Mammary microvascular endothelial cell (primary cell): ENCODE data around the gene KRTAP5-7. TPM values are rescaled to one million over a fixed set of nuclear protein-coding genes. Genes with fewer than 3 reads are reported as not detected.

Experiments
- total RNA-seq: library from RNA; depleted of rRNA; stranded (reverse); fragments of >200 nt; gene quantifications from 2 replicates; pipeline ENCODE4 v1.2.3, GENCODE V29; 2015

The KRTAP5-7 gene, protein sequence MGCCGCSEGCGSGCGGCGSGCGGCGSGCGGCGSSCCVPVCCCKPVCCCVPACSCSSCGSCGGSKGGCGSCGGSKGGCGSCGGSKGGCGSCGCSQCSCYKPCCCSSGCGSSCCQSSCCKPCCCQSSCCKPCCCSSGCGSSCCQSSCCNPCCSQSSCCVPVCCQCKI
- not detected in 2 replicates for total RNA-seq

DNA sequence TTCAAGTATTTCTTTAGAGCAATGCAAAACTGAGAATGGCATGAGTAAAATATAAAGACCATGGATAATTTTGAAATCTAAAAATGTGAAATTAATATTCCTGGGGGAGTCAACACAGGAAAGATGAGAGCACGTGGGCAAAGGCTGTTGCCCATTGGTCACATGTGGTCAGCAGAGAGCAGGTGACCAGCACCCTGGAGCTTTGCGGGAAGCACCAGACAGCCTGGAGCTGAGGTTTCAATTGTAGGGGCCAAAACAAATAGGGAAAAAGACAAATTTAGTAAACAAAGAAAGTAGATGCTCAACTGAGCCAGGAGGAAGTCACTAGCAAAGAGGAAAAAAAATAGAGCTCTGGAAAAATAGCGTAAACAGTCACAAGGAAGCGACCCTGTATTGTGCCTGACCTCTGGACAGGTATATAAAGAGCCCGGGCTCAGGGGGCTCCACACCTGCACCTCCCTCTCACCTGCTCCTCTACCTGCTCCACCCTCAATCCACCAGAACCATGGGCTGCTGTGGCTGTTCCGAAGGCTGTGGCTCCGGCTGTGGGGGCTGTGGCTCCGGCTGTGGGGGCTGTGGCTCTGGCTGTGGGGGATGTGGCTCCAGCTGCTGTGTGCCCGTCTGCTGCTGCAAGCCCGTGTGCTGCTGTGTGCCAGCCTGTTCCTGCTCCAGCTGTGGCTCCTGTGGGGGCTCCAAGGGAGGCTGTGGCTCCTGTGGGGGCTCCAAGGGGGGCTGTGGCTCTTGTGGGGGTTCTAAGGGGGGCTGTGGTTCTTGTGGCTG, at the start of gene KRTAP5-7:
TSS of gene KRTAP5-7 (plus strand) at position 472 of the 780 bp plus-strand sequence. CDS start at position 506, 34 bp downstream.

DNA sequence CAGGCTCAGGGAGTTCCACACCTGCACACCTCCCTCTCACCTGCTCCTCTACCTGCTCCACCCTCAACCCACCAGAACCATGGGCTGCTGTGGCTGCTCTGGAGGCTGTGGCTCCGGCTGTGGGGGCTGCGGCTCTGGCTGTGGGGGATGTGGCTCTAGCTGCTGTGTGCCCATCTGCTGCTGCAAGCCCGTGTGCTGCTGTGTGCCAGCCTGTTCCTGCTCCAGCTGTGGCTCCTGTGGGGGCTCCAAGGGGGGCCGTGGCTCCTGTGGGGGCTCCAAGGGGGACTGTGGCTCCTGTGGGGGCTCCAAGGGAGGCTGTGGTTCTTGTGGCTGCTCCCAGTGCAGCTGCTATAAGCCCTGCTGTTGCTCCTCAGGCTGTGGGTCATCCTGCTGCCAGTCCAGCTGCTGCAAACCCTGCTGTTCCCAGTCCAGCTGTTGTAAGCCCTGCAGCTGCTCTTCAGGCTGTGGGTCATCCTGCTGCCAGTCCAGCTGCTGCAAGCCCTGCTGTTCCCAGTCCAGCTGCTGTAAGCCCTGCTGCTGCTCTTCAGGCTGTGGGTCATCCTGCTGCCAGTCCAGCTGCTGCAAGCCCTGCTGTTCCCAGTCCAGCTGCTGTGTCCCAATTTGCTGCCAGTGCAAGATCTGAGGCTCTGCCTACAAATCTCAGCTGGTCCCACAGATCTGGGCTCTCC, 11.1 kb downstream of the KRTAP5-7 start, which contains the start of gene KRTAP5-8:
TSS of gene KRTAP5-8 (plus strand) at position 49 of the 689 bp plus-strand sequence. CDS start at position 80, 31 bp downstream.

DNA sequence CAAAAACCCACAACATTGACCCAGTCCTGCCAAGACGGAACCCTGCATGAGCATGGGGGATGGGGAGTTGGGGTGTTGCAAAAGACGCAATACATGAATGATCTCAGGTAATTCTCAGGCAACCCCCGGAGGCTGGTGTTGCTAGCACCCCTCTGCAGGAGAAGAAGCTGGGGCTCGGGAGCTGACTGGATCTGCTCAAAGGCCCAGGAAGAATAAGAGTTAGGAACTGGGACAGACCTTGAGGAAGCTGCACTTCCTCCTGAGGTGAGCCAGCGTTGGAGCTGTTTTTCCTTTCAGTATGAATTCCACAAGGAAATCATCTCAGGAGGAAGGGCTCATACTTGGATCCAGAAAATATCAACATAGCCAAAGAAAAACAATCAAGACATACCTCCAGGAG, 21.1 kb downstream of the KRTAP5-7 start, which contains the start of gene KRTAP5-9:
TSS of gene KRTAP5-9 (plus strand) at position 301 of the 400 bp plus-strand sequence. CDS start 238 bp downstream, outside the sequence.

DNA sequence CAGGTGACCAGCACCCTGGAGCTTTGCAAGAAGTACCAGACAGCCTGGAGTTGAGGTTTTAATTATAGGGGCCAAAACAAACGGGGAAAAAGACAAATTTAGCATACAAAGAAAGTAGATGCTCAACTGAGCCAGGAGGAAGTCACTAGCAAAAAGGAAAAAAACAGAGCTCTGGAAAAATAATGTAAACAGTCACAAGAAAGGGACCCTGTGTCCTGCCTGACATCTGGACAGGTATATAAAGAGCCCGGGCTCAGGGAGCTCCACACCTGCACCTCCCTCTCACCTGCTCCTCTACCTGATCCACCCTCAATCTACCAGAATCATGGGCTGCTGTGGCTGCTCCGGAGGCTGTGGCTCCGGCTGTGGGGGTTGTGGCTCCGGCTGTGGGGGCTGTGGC, 38.2 kb downstream of the KRTAP5-7 start, which contains the start of gene KRTAP5-10:
TSS of gene KRTAP5-10 (plus strand) at position 301 of the 400 bp plus-strand sequence. CDS start at position 326, 25 bp downstream.

Other genes with a start within 250 kb of the KRTAP5-7 start
- 54.8 and 61.7 TPM in 2 replicates for gene DHCR7, start 78.9 kb upstream of the KRTAP5-7 start, total RNA-seq
- 65.7 and 70.7 TPM in 2 replicates for gene NADSYN1, start 74.1 kb upstream of the KRTAP5-7 start, total RNA-seq
- gene KRTAP5-8, start 10.8 kb downstream of the KRTAP5-7 start, total RNA-seq = not detected in 2 replicates
- gene KRTAP5-9, start 21.2 kb downstream of the KRTAP5-7 start, total RNA-seq = 0.20 TPM in 1 of 2 replicates, not detected in the other
- not detected in 2 replicates for gene KRTAP5-10, start 38.3 kb downstream of the KRTAP5-7 start, total RNA-seq
- not detected in 2 replicates for gene KRTAP5-11, start 55.6 kb downstream of the KRTAP5-7 start, total RNA-seq